Ascending aorta (tissue), 2 donors: ENCODE measurements around the gene DAGLA. TPM values are rescaled to one million over a fixed set of nuclear protein-coding genes. Genes with fewer than 3 reads are reported as not detected.

Experiments
- DNase-seq, 2 donors: peaks; one replicate each; pipeline ENCODE4 v3.0.0-alpha.2; 2019; ENCODE audit warnings: low spot score in 2 of 2
- H3K27ac ChIP-seq, 2 donors: fragments of 200-600 bp; sonication (generic); one replicate each; pipeline ENCODE4 v1.5.1; 2016 to 2017; ENCODE audit warnings: mild to moderate bottlenecking in 1 of 2
- H3K27me3 ChIP-seq: fragments of 200-600 bp; sonication (generic); one replicate; pipeline ENCODE4 v1.5.1; 2017
- H3K36me3 ChIP-seq, 2 donors: fragments of 200-600 bp; sonication (generic); one replicate each; pipeline ENCODE4 v1.5.1; 2016
- H3K4me1 ChIP-seq, 2 donors: fragments of 200-600 bp; sonication (generic); one replicate each; pipeline ENCODE4 v1.5.1; 2016 to 2017; ENCODE audit warnings: mild to moderate bottlenecking in 1 of 2
- H3K4me3 ChIP-seq, 2 donors: fragments of 200-600 bp; sonication (generic); one replicate each; pipeline ENCODE4 v1.5.1; 2016 to 2017; ENCODE audit warnings: mild to moderate bottlenecking in 1 of 2
- H3K9me3 ChIP-seq, 2 donors: fragments of 200-600 bp; sonication (generic); one replicate each; pipeline ENCODE4 v1.5.1; 2016
- intact Hi-C: fragments of 100-400 bp; cut with DNase I; formaldehyde crosslinking; loops from one replicate; pipeline ENCODE4 v1.15.1; 2023
- total RNA-seq: library from RNA; depleted of rRNA; stranded (reverse); fragments of >200 nt; gene quantifications from one replicate; pipeline ENCODE4 v1.1.0, GENCODE V29; 2016
- TF ChIP-seq, protein P1 (sequence below), 3 experiments: fragments of 200-600 bp in 2 of 3; fragments of 450-650 bp in 1 of 3; sonication (generic) in 2 of 3; IDR thresholded peaks; one replicate each; pipeline ENCODE4 v1.5.1; 2016 to 2019; ENCODE audit warnings: antibody characterized with exemption in 3 of 3, mild to moderate bottlenecking in 1 of 3, moderate library complexity in 1 of 3

DAGLA gene
- total RNA-seq, 1 donor from 2014 or later, result 5.3 TPM

DNA sequence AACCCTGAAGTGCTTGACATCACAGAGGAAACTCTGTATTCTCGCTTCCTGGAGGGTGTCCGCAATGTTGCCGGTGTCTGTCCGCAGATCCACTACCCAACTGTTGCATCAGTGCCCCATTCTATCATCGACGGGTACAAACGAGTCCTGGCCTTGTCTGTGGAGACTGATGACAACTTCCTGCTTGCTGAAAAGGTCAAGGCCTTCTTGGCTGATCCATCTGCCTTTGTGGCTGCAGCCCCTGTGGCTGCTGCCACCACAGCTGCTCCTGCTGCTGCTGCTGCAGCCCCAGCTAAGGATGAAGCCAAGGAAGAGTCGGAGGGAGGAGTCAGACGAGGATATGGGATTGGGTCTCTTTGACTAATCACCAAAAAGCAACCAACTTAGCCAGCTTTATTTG, 42.9 kb upstream of the DAGLA start:
- Histone ChIP-seq H3K4me3 (no peak overlapping the region), H3K27ac (no peak overlapping the region), H3K4me1 (no peaks in the 10 kb centered on the region), H3K27me3 (no peaks in the 10 kb centered on the region), H3K36me3 (no peaks in the 10 kb centered on the region), H3K9me3 (no peaks in the 10 kb centered on the region)
- no peak for DNase-seq
- intact Hi-C loops, result no loop called here
- TF ChIP-seq, protein P1, sequence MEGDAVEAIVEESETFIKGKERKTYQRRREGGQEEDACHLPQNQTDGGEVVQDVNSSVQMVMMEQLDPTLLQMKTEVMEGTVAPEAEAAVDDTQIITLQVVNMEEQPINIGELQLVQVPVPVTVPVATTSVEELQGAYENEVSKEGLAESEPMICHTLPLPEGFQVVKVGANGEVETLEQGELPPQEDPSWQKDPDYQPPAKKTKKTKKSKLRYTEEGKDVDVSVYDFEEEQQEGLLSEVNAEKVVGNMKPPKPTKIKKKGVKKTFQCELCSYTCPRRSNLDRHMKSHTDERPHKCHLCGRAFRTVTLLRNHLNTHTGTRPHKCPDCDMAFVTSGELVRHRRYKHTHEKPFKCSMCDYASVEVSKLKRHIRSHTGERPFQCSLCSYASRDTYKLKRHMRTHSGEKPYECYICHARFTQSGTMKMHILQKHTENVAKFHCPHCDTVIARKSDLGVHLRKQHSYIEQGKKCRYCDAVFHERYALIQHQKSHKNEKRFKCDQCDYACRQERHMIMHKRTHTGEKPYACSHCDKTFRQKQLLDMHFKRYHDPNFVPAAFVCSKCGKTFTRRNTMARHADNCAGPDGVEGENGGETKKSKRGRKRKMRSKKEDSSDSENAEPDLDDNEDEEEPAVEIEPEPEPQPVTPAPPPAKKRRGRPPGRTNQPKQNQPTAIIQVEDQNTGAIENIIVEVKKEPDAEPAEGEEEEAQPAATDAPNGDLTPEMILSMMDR (IDR thresholded peaks at IDR 0.05), result no peak

DNA sequence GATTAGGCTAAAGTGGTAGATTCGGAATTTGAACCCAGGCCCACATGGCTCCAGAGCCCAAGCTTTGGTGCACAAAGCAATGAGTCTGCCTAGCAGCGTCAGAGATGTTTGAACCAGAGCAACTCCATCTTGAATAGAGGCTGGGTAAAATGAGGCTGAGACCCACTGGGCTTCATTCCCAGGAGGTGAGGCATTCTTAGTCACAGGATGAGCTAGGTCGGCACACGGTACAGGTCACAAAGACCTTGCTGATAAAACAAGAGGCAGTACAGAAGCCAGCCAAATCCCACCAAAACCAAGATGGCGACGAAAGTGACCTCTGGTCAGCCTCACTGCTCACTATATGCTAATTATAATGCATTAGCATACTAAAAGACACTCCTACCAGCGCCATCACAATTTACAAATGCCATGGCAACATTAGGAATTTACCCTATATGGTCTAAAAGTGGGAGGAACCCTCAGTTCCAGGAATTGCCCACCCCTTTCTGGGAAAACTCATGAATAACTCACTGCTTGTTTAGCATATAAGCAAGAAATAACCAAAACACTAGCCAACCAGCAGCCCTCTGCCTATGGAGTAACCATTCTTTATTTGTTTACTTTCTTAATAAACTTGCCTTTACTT, 40.3 kb upstream of the DAGLA start:
- H3K4me3 ChIP-seq, result no peak overlapping the region
- no peaks in the 10 kb centered on the region for H3K36me3 ChIP-seq
- H3K4me1 ChIP-seq, result no peaks in the 10 kb centered on the region
- no peak overlapping the region for H3K27ac ChIP-seq
- intact Hi-C loops, result loop anchor here (2.0 kb wide), 1 partner anchor 161 kb away; no protein-coding TSS in a partner anchor
- no peaks in the 10 kb centered on the region for H3K9me3 ChIP-seq
- TF ChIP-seq, protein P1 (IDR thresholded peaks at IDR 0.05), result no peak
- H3K27me3 ChIP-seq, result no peaks in the 10 kb centered on the region
- no peak for DNase-seq

DNA sequence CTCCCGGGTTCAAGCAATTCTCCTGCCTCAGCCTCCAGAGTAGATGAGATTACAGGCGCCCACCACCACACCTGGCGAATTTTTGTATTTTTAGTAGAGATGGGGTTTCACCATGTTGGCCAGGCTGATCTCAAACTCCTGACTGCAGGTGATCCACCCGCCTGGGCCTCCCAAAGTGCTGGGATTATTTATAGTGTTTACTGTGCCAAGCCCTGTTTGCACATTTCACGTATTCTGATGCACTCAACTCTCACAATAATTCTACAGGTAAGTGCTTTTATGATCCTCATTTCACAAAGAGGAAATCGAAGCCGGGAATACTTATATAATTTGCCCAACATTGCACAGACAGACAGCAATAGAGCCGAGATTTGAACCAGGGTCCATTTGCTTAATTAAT, 38.0 kb upstream of the DAGLA start:
- Histone ChIP-seq H3K27me3 (no peaks in the 10 kb centered on the region), H3K36me3 (no peaks in the 10 kb centered on the region), H3K27ac (no peak overlapping the region), H3K4me3 (no peak overlapping the region), H3K4me1 (no peaks in the 10 kb centered on the region), H3K9me3 (no peaks in the 10 kb centered on the region)
- TF ChIP-seq, protein P1 (IDR thresholded peaks at IDR 0.05), result no peak
- intact Hi-C loops, result no loop called here
- DNase-seq, result no peak

DNA sequence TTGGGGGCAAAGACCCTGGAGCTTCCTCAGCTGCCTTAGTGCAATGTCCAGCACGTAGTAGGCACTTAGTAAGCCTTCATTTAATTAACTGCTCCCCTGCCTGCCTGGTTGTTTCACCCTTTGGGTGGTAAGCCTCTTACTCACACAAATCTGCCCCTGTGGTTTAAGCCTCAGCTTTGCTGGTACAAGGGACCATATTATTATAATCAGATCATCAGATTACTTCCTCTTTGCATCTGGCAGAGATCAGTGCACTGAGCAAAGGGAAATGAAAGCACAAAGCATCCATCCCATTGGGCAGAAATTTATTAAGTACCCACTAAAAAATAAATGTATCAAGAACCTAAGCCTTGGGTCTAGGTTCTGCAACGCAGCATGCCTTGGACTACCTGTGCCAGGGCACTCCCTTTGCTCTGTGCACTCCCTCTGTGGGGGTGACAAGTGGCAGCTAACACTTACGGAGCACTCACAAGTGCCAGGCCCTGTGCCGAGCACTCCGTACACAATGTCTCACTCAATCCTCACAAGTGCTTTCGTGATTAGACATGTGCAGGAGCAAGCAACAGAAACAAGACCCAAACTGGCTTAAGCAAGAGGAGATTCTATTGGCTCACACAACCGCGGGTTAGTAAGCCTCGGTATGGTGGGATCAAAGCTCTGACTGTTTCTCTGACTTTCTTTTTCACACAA, 34.9 kb upstream of the DAGLA start:
- DNase-seq, result no peak

DNA sequence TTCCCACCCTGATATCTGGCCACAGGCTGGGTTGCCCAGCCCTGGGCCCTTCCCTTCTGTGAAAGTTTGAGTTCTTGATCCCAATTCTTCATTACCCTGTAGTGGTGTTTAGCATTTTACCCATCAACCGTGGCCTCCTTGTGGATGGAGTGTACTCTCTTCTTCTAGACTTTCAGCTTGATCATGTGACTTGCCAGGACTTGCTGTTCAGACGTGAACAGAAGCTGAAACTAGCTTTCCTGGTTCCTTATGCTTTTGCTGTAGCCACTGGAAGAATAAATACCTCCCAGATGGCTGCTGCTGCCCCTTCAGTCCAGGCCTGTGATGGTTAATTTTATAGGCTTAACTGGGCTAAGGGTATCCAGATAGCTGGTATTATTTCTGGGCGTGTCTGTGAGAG, 32.7 kb upstream of the DAGLA start:
- Histone ChIP-seq H3K9me3 (no peaks in the 10 kb centered on the region), H3K27ac (no peak overlapping the region), H3K27me3 (no peaks in the 10 kb centered on the region), H3K36me3 (no peaks in the 10 kb centered on the region), H3K4me3 (no peak overlapping the region), H3K4me1 (no peaks in the 10 kb centered on the region)
- DNase-seq, result no peak
- TF ChIP-seq, protein P1 (IDR thresholded peaks at IDR 0.05), result no peak
- intact Hi-C loops, result no loop called here

More for the DNA sequence above, 34.9 kb upstream of the DAGLA start:
- intact Hi-C loops, result no loop called here
- TF ChIP-seq, protein P1 (IDR thresholded peaks at IDR 0.05), result no peak
- H3K9me3 ChIP-seq, result no peaks in the 10 kb centered on the region
- H3K4me3 ChIP-seq, result no peak overlapping the region
- H3K4me1 ChIP-seq, result no peaks in the 10 kb centered on the region
- no peaks in the 10 kb centered on the region for H3K27me3 ChIP-seq
- no peaks in the 10 kb centered on the region for H3K36me3 ChIP-seq
- H3K27ac ChIP-seq, result no peak overlapping the region
